HL-60/S4 (cell line): ENCODE data around the gene ASIC1.

Experiments used
- in situ Hi-C: fragments of 300-500 bp; cut with MboI; formaldehyde crosslinking; loops from 2 replicates; pipeline ENCODE4 v1.14.3; 2022; ENCODE audit warnings: low sequenced_read_pairs

Gene ASIC1

DNA sequence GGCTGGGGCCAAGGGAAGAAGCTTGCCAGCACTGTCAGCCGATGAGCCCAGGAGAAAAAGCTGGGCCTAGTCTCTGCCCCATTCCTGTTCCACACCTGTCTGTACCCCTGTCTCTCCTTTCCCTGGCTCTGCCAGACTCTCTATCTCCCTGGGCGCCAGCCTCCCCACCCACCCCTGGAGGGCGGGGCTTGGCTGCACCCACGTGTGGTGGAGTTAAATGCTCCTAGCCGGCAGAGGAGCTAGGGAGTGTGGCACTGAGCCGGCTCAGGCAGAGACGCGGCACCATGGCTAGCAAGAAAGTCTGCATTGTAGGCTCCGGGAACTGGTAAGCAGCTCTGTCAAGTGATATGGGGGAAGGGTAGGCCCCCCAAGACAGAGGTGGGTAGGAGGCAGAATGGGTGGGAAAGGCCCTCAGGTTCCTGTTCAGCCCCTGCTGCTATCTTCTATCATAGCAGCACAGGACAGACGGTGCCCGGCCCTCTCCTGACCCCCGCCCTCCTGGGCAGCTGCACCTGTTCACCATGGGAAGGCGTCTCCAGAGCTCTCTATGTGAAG lies 46.4 kb downstream of the ASIC1 start, which contains the start of gene GPD1:
Gene GPD1, plus strand, starts transcription at position 242 of the 555 bp plus-strand sequence. Its CDS starts 43 bp downstream, at position 285.
- in situ Hi-C loops: no loop called here

DNA sequence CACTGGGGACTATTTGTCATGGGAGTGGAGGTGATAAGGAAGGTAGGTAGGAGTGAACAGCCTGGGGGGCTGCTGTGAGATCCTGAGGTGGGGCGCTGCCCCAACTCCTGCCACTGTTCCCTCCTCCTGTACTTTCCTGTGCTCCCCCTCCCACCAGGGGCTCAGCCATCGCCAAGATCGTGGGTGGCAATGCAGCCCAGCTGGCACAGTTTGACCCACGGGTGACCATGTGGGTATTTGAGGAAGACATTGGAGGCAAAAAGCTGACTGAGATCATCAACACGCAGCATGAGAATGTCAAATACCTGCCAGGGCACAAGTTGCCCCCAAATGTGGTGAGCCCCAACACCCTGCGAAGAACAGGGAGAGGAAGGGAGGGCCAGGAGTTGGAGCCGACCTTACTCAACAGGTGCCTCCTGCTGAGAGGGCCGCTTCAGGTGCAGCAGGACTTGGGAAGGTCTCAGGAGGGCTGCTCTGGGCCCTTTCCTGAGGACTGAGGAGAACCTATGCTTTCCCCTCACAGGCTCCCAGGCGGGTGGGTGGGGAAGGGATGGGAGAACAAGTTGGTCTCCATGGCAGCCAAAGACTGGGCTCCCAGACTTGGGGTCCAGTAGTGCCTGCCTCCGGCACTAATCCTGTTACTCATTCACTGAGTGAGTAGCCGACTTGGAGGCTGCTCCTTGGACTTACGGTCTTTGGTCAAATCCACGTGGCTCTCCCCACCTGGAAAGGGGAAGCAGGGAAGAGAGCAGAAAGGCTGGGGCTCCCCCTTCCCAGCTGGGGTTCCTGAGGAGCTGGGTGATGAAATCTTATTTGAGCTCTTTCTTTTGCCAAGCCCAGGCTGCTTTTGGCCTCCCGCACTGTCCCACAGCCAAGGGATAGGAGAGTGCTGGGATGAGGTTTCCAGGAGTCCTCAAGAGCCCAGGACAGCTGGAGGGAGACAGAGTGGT lies 47.3 kb downstream of the ASIC1 start:
- in situ Hi-C loops: no loop called here

DNA sequence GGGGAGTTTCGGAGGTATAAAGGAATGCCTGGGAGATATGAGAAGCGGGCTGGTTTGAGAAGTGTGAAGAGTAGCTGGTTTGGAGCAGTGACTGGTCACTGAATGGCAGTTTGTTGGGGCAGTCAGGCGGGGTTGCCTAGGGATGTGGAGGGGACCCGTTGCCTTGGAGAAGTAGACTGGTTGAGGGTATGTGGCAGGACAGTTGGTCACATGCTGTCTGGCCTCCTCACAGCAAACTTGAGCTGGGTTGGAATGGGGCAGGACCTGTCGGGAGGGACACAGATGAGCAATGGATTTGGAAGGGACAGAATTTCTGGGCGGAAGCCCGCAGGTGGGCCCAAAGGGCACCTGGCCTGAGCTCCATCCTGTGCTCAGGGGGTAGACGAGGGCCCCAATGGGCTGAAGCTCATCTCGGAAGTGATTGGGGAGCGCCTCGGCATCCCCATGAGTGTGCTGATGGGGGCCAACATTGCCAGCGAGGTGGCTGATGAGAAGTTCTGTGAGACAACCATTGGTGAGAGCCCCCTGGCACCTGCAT lies 48.6 kb downstream of the ASIC1 start:
- in situ Hi-C loops: no loop called here

DNA sequence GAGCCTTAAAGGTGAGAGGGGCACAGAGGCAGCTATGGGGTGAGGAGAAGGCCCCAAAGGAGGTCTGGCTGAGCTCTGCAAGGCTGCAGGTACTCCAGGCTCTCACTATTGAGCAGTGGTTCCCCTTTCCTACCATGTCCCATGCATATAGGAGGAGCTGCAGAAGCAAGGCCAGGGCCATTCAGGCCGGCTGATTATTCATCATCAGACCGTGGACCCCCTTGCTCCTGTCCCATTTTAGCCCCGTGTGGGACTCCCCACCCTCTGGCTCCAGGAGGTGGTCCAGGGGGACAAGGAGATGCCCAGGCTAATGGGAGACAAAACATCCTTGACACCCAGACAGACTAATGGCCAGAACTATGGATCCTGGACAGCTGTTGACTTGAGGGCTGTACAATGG lies 49.5 kb downstream of the ASIC1 start:
- in situ Hi-C loops: no loop called here

DNA sequence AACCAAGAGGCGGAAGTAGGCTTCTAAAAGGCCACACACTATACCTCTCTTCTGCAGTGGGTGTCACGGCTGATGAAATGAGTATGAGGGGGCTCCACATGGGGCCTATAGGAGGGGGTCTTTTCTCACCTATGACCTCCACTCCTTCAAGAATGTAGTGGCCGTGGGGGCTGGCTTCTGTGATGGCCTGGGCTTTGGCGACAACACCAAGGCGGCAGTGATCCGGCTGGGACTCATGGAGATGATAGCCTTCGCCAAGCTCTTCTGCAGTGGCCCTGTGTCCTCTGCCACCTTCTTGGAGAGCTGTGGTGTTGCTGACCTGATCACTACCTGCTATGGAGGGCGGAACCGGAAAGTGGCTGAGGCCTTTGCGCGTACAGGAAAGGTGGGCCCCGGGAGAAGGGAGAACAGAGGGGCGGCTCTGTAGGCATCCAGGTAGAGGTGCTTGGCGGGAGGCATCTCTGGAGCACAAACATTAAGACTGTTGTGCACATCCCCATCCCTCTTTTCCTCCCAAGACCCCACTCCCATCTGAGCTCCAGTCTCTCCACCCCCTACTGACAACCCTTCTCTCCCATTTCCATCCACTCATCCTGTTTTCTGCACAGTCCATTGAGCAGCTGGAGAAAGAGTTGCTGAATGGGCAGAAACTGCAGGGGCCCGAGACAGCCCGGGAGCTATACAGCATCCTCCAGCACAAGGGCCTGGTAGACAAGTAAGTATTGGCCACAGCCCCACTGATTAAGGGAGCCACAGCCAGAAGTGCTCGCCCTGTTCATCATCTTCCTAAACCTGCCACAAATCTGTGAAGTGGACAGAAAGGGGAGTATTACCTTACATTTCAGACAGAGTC lies 50.2 kb downstream of the ASIC1 start:
- in situ Hi-C loops: no loop called here

DNA sequence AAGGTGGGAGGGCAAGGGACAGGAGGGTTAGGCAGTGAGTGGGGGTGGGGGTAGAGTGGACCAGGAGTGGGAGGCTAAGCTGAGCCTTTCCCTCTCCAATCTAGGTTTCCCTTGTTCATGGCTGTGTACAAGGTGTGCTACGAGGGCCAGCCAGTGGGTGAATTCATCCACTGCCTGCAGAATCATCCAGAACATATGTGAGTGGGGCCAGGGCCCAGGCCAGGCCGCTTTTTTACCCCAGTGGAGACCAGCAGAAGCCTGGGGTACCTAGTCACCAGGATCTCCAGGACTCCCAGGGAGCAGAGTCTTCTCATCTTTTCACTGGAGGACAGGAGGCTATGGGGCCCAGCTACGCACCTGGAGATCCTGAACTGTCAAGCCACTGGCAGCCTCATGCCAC lies 51.9 kb downstream of the ASIC1 start:
- in situ Hi-C loops: no loop called here

DNA sequence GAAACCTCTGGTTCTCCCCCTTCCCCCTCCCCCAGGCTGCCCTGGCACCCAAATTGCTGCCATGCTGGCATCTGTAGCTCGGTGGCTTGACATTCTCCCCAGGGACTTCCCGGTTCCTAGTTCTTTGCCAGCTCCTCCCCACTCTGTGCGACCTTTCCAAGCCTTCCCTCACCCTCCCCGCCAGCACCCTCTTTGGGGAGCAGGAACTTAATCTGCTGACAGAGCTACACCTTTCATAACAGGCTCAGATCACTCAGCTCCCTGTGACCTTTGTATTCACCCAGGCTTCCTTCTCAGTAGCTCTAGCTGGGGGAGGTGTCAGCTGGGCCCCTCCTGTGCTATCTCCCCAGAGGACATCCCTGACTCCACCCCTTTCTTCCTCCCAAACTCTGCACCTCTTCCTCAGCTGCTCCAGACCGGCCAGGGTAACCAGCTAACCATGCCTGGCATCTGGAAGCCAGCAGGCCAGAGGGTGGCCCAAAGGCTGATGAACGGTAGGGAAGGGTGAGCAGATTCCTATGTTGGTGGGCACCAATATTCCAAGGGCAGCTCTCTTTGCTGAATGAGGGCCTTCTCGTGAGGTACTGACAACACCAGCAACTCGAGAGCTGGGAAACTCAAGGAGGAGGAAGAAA lies 52.8 kb downstream of the ASIC1 start:
- in situ Hi-C loops: no loop called here

DNA sequence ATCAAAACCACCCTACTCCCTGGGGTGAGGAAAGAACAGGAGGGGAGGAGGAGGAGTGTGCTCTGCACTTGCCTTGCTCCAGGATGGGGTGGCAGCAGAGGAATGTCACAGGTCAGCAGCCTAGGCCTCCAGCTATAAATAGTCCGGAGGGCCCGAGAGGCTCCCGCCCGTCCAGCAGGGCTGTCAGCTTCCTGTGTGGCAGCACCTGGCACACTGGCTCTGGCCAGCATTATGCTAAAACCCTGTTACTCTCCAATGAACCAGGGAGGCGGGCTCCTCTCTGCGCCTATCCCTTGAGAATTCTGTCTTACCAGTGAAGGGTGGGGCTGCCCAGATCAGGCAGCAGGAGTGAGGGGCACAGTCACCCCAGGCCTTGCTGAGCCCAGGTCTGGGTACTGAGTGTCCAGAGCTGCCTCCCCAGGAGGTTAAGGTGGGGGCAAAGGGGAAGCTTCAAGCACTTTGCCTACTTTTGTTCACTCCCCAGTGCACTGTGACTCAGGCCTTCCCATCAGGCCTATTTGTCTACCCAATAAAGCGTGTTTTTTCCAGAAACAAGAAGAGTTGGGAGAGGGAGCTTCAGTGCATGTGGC lies 53.5 kb downstream of the ASIC1 start:
- in situ Hi-C loops: no loop called here

DNA sequence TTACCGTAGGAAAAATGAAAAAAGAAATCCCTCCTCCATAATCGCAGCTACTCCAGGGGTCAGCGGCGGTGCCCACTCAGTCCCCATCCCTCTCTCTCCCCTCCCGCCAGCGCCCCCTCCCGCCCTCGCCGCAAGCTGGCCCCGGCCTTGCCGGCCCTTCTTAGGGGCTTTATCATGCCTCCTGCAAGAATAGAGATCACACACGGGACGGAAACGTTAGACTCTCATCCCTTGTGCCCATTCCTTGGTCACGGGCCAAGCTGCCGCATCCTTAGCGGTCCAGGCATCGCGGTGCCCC lies 53.9 kb downstream of the ASIC1 start:
- in situ Hi-C loops: no loop called here

DNA sequence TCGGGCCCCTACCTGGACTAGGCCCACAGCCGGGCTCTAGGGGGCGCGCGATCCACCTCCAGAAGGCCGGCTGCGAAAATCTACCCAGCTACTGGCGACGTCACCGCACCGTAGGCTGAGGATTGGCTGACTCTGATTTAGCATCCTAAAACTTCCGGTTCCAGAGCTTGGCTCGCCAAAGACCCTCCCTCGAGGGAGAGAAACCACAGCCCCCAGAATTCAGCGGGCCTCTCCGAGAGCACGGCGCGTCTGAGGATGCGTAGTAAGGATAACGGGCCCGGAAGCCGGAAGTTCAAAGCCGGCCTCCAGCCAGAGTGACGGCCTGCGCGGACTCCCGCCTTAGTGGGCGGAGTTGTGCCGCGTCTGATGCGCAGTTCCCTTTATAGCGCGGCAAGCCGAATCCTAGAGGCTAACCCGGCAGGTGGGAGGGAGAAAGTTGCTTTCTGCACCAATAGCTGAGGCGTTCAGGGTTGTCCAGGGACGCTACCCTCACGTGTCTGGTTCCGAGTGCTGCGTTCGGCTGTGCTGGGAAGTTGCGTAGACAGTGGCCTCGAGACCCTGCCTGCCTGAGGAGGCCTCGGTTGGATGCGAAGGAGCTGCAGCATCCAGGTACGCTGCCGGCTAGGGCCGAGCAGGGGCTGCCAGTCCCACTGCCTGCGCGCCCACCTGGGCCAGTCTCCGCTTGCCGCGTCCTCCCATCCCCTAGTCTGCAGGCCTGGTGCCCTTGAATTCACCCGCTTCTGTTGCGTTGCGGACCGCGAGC lies 54.5 kb downstream of the ASIC1 start, which contains the start of gene COX14:
Gene COX14, plus strand, starts transcription at position 544 of the 763 bp plus-strand sequence. CDS start 7,808 bp downstream, outside the sequence.
- in situ Hi-C loops: no loop called here

DNA sequence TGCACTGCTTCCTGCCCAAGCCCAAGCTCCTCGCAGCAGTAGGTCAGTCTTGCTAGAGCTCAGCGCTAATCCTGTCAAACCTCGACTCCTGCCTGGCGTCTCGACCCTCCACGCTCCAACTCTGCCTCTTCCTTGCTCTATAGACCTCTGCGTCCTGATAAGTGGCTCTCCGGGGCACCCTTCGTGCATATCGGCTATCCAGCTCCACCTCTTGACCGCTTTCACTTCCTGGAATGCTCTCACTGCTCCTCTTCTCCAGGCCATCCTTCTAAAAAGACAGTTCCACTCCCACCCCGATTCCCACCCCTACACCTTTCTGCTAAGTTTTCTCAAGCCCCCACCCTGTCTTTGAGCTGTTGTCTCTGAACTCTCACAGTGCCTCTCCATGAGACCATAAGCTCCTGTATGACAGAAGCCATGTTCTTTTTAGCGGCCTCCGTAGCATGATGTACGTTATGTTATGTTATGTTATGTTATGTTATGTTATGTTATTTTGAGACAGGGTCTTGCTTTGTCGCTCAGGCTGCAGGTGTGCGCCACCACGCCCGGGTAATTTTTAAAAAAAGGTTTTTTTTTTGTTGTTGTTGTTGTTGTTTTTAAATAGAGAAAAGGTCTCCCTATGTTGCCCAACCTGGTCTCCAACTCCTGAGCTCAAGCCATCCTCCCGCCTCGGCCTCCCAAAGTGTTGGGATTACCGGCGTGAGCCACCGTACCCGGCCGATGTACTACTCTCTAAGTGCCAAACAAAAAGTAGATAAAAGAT lies 55.2 kb downstream of the ASIC1 start:
- in situ Hi-C loops: no loop called here

DNA sequence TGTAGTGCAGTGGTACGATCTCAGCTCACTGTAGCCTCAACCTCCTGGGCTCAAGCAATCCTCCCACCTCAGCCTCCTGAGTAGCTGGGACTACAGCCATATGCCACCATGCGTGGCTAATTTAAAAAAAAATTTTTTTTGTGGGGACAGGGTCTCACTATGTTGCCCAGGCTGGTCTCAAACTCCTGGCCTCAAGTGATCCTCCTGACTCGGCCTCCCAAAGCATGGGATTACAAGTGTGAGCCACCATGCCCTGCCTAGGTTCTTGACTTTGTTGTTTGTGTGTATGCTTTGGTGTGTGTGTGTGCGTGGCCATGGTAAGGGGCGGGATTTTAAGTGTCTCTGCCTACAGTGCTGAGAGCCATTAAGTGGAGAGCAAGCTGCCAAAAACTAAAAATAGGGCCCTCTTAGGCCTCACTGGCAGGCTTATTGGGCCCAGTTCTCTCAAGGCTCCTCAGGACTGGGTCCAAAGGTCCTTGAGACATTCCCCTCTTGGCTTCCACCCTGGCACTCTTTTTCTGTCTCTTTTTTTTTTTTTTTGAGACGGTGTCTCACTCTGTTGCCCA lies 59.7 kb downstream of the ASIC1 start:
- in situ Hi-C loops: no loop called here

DNA sequence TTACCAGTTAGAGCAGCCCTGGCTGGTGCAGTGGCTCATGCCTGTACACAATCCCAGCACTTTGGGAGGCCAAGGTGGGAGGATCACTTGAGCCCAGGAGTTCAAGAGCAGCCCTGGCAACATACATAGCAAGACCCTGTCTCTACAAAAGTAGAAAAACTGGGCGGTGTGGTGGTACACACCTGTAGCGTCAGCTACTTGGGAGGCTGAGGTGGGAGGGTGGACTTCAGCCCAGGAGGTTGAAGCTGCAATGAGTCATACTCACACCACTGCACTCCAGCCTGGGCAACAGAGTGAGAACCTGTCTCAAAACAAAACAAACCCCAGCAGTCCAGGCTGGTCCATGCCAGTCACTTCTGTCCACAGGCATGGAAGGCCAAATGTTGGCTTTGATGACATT lies 62.0 kb downstream of the ASIC1 start:
- in situ Hi-C loops: no loop called here

DNA sequence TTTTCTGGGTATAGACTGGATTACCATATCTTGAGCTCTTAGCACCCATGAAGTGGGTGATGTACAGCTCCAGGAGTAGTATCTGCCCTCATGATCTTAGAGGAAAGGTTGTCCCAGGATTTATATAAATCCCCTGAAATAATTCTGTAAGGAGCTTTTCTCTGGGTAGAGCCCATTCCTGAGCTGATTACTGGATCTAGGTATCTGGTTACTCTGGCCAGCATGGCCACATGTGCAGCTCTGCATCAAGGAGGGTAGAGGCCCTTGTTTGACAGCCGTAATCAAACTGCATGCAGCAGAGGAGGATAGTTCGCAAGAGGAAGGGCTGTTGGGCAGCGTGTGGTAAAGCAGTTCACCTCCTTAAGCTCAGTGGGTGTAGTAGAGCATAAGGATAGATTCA lies 63.1 kb downstream of the ASIC1 start:
- in situ Hi-C loops: no loop called here

DNA sequence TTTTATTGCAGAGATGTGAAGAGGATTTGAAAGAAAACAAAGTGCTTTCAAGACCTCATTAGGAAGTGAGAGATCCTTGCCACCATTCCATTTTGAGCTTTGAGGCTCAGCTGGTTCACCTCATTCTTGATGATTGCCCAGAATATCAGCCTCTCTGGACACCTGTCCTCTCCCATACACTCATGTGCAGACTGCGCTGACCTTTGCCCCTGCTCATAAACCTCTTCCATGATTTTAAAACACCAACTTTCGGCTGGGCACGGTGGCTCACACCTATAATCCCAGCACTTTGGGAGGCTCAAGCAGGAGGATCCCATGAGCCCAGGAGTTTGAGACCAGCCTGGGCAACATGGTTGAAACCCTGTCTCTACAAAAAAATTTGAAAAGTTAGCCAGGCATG lies 63.6 kb downstream of the ASIC1 start:
- in situ Hi-C loops: no loop called here

DNA sequence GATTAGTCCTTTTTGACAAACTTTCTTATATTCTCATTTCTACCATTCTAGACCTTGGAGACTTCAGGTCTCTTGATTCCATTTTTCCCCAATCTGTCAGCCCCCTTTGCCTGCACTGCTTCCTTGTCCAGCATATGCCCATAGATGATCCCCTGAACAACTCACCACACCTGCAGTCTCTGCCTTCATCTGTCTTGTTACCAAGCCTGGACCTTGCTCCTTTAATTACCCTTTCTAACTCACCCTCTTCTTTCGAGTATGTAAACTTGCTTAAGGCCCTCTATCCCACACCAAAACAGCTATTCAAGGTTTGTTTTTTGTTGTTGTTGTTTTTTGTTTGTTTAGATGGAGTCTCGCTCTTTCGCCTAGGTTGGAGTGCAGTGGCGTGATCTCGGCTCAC lies 64.2 kb downstream of the ASIC1 start:
- in situ Hi-C loops: no loop called here

DNA sequence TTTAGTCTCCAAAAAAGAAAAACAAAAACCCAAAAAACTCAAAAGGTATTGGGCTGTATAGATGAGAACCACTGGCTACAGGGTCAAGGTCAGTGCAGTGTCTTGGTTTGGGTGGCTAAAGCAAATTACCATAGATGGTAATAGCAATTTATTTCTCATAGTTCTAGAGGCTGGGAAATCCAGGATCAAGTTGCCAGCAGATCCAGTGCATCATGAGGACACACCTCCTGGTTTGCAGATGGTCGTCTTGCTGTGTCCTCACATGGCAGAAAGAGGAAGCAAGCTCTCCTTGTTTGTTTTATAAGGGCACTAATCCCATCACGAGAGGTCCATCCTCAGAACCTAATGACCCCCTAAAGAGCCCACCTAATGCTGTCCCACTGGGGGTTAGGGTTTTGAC lies 65.8 kb downstream of the ASIC1 start:
- in situ Hi-C loops: no loop called here

DNA sequence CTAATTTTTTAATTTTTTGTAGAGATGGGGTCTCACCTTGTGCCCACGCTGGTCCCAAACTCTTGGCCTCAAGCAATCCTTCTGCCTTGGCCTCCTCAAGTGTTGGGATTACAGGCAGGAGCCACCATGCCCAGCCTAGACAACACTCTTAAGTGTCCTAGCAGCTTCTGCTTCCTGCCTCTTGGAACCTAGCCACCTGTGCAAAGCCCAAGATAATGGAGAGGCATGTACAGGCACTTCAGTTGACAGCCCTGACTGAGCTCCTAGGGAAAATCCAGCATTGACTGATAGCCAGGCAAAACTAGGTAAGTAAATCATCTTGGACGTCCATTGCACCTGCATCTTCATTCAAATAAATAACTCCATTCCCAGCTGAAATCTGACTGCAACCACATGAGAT lies 70.2 kb downstream of the ASIC1 start:
- in situ Hi-C loops: no loop called here

DNA sequence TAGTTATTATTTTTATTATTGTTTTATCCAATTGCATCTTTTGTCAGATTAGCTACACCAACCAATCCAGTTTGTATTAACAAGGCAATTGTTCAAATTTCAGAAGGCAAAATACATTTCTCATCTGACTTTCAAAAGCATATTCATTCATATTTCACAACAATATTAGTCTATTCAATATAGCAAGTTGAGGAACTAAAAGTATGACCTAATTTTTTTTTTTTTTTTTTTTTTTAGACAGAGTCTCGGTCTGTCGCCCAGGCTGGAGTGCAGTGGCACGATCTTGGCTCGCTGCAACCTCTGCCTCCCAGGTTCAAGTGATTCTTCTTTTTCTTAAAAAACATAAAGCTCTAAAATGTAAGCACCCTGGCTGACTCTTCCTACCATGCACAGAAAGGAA lies 71.9 kb downstream of the ASIC1 start:
- in situ Hi-C loops: no loop called here
